DND-41 (cell line): ENCODE measurements around the gene TNNI3K.

Experiments used
- ATAC-seq: fragments of 200-7000 bp; cut with Tn5 transposase; 3 replicates; pipeline ENCODE4 v1.9.1; 2021; ENCODE audit warnings: low read depth; ENCODE audit not compliant: insufficient read depth
- DNase-seq: peaks from one replicate; pipeline ENCODE4 v3.0.0-alpha.2; 2020
- H2AFZ ChIP-seq: 2 replicates; pipeline ENCODE4 v1.6.0; 2012; ENCODE audit warnings: low read depth, low read length
- H3K27ac ChIP-seq: 2 replicates; pipeline ENCODE4 v1.5.1; 2012; ENCODE audit warnings: low read length, inconsistent platforms
- H3K27me3 ChIP-seq: fragments of 200-600 bp; sonication (generic); 2 replicates; pipeline ENCODE4 v1.6.0; 2012; ENCODE audit warnings: low read length, mild to moderate bottlenecking, inconsistent platforms; ENCODE audit not compliant: insufficient read depth, poor library complexity
- H3K36me3 ChIP-seq: 2 replicates; pipeline ENCODE4 v1.5.1; 2012; ENCODE audit warnings: low read length, inconsistent platforms; ENCODE audit not compliant: insufficient read depth
- H3K4me1 ChIP-seq: 2 replicates; pipeline ENCODE4 v1.5.1; 2012; ENCODE audit warnings: mild to moderate bottlenecking, low read length; ENCODE audit not compliant: insufficient read depth
- H3K4me2 ChIP-seq: 2 replicates; pipeline ENCODE4 v1.6.0; 2012; ENCODE audit warnings: mild to moderate bottlenecking, moderate library complexity, low read length, inconsistent platforms; ENCODE audit not compliant: insufficient read depth
- H3K4me3 ChIP-seq, 2 experiments: fragments of 200-600 bp in 1 of 2; shearing (Covaris generic) in 1 of 2; 2 replicates each; pipeline ENCODE4 v1.5.1; 2012 to 2016; ENCODE audit warnings: inconsistent platforms in 2 of 2, low read length in 2 of 2, mild to moderate bottlenecking in 2 of 2, low read depth in 1 of 2, moderate library complexity in 1 of 2
- H3K79me2 ChIP-seq: 2 replicates; pipeline ENCODE4 v1.6.0; 2012; ENCODE audit warnings: low read length, inconsistent platforms; ENCODE audit not compliant: insufficient read depth
- H3K9ac ChIP-seq: 2 replicates; pipeline ENCODE4 v1.6.0; 2012; ENCODE audit warnings: low read depth, mild to moderate bottlenecking, inconsistent platforms, low read length, moderate library complexity
- H3K9me3 ChIP-seq: 2 replicates; pipeline ENCODE4 v1.5.1; 2012; ENCODE audit warnings: low read length, moderate library complexity, mild to moderate bottlenecking, inconsistent platforms; ENCODE audit not compliant: insufficient read depth, severe bottlenecking
- H4K20me1 ChIP-seq: 2 replicates; pipeline ENCODE4 v1.6.0; 2012; ENCODE audit warnings: low read length; ENCODE audit not compliant: insufficient read depth
- EZH2 ChIP-seq: IDR thresholded peaks from 3 replicates; pipeline ENCODE4 v1.6.1; 2012; ENCODE audit warnings: borderline replicate concordance, low read depth, mild to moderate bottlenecking, moderate library complexity, low read length, inconsistent platforms; ENCODE audit not compliant: severe bottlenecking
- TF ChIP-seq, protein P1 (sequence below): IDR thresholded peaks from 2 replicates; pipeline ENCODE4 v1.5.1; 2012; ENCODE audit warnings: borderline replicate concordance, low read length, moderate library complexity, mild to moderate bottlenecking; ENCODE audit not compliant: poor library complexity, severe bottlenecking; ENCODE audit errors: extremely low read depth

Gene TNNI3K

DNA sequence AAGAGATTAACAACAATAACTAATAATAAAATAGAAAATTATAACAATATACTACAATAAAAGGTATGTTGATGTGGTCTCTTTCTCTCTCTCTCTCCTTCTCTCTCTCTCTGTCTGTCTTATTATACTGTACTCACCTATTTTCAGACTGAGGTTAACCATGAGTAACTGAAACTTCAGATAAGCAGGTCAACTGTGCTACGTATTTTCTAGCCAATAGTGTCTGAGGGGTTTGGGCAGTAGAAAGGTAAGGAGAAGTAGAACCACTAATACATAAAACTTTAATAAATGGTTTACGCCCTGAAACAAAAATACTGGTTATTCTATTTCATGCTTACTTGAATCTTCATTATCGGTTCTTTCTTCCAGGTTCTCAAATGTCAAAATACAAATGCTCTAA is 348.2 kb downstream of the TNNI3K start:
- Histone ChIP-seq H3K27ac (no peak overlapping the region), H3K27me3 (peaks cover 3% of the 10 kb centered on the region), H3K4me3 (no peak overlapping the region), H2AFZ (no peak overlapping the region), H3K9me3 (no peaks in the 10 kb centered on the region), H3K9ac (no peak overlapping the region), H3K4me1 (peaks cover 5% of the 10 kb centered on the region; the same call in 1 of the 2 replicates), H3K79me2 (no peaks in the 10 kb centered on the region), H3K4me2 (no peak overlapping the region), H3K36me3 (no peaks in the 10 kb centered on the region), H4K20me1 (no peaks in the 10 kb centered on the region)
- no peak for TF ChIP-seq EZH2
- TF ChIP-seq, protein P1, sequence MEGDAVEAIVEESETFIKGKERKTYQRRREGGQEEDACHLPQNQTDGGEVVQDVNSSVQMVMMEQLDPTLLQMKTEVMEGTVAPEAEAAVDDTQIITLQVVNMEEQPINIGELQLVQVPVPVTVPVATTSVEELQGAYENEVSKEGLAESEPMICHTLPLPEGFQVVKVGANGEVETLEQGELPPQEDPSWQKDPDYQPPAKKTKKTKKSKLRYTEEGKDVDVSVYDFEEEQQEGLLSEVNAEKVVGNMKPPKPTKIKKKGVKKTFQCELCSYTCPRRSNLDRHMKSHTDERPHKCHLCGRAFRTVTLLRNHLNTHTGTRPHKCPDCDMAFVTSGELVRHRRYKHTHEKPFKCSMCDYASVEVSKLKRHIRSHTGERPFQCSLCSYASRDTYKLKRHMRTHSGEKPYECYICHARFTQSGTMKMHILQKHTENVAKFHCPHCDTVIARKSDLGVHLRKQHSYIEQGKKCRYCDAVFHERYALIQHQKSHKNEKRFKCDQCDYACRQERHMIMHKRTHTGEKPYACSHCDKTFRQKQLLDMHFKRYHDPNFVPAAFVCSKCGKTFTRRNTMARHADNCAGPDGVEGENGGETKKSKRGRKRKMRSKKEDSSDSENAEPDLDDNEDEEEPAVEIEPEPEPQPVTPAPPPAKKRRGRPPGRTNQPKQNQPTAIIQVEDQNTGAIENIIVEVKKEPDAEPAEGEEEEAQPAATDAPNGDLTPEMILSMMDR: no peak
- no peak for DNase-seq
- ATAC-seq: no peak

DNA sequence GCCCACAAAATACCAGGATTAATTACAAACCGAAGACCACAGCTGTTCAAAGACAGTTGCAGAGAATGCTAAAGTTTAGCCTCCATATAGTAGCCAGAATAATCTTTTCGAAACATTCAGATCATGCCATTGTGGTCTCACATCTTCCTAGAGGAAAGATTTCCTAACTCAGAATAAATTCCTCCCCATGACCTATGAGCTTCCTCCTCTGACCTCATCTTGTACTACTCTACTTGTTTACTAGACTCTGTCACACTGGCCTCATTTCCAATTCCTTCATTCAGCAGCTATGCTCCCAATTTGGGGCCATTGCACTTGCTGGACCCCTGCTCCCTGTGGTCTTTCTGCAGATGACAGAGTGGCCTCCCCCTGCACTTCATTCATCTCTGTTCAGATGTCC is 349.0 kb downstream of the TNNI3K start:
- Histone ChIP-seq H3K79me2 (no peaks in the 10 kb centered on the region), H3K4me3 (no peak overlapping the region), H3K27me3 (peaks cover 3% of the 10 kb centered on the region), H4K20me1 (no peaks in the 10 kb centered on the region), H2AFZ (no peak overlapping the region), H3K9ac (no peak overlapping the region), H3K27ac (no peak overlapping the region), H3K4me2 (no peak overlapping the region), H3K9me3 (no peaks in the 10 kb centered on the region), H3K36me3 (no peaks in the 10 kb centered on the region), H3K4me1 (peaks cover 5% of the 10 kb centered on the region; the same call in 1 of the 2 replicates)
- no peak for TF ChIP-seq EZH2
- TF ChIP-seq, protein P1: no peak
- DNase-seq: no peak
- no peak for ATAC-seq

DNA sequence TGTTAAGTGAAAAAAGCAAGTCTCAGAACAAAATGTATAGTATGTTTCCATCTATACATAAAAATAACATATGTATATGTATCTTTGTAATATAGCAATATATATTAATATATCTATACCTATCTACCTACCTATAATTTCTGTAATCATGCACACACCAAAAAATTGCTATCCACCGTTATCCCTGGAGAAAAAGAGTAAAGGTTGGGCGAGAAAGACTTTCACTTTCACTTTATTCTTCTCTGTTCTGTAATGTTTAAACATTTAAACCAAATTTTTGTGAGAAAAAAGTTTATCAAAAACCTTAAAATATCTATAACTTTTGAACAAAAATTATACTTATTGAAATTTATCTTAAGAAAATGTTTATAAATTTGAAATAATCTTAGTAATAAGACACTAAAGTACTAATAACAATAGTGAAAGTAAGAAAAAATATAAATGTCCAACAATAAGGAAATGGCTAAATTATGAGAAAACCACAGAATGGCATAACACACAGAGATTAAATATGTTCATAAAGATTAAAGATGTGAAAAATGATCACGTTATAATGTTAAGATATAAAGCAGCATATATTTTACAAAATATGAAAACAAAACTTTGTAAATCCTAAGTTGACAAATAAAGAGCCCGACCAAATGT is 351.2 kb downstream of the TNNI3K start:
- Histone ChIP-seq H4K20me1 (no peaks in the 10 kb centered on the region), H3K27ac (no peak overlapping the region), H3K9ac (peak overlapping the region; percentile 28; the same call in 1 of the 2 replicates), H3K9me3 (no peaks in the 10 kb centered on the region), H3K4me2 (peak overlapping the region; percentile 59; the same call in 1 of the 2 replicates), H3K27me3 (peaks cover 3% of the 10 kb centered on the region), H3K79me2 (no peaks in the 10 kb centered on the region), H3K4me1 (peaks cover 5% of the 10 kb centered on the region; the same call in 1 of the 2 replicates), H3K36me3 (no peaks in the 10 kb centered on the region), H2AFZ (peak overlapping the region; percentile 71), H3K4me3 (peak overlapping the region in 1 of 2 experiments; percentile 47; a peak in 3 of 4 replicates)
- TF ChIP-seq, protein P1: no peak
- TF ChIP-seq EZH2: no peak
- ATAC-seq (peak; percentile 58; the same call in 2 of the 3 replicates), DNase-seq (no peak)
